HUES6 (cell line): ENCODE results near the gene PKDCC.

ENCODE experiments used
- H3K27ac ChIP-seq: 2 replicates; pipeline ENCODE4 v1.7.0; 2013; ENCODE audit warnings: low read depth, mild to moderate bottlenecking, low read length, inconsistent platforms
- H3K27me3 ChIP-seq: 2 replicates; pipeline ENCODE4 v1.6.1; 2013; ENCODE audit warnings: low read length; ENCODE audit not compliant: control insufficient read depth, insufficient read depth
- H3K36me3 ChIP-seq: 2 replicates; pipeline ENCODE4 v1.6.1; 2013; ENCODE audit warnings: low read length; ENCODE audit not compliant: control insufficient read depth, insufficient read depth
- H3K4me1 ChIP-seq: 2 replicates; pipeline ENCODE4 v1.6.1; 2013; ENCODE audit warnings: low read length; ENCODE audit not compliant: control insufficient read depth, insufficient read depth
- H3K4me3 ChIP-seq: 2 replicates; pipeline ENCODE4 v1.5.1; 2013; ENCODE audit warnings: low read depth, low read length
- H3K9ac ChIP-seq: one replicate; pipeline ENCODE4 v1.6.1; 2013; ENCODE audit warnings: mild to moderate bottlenecking, low read length
- H3K9me3 ChIP-seq: 2 replicates; pipeline ENCODE4 v1.6.1; 2013; ENCODE audit warnings: low read depth, low read length; ENCODE audit not compliant: control insufficient read depth, insufficient read depth

PKDCC gene

GRCh38 chr2:42042631-42043355 lies 5.0 kb upstream of the PKDCC start:
- no peak overlapping the region for H3K9ac ChIP-seq
- no peak overlapping the region for H3K27ac ChIP-seq
- H3K4me1 ChIP-seq: peaks cover 22% of the 10 kb centered on the region
- peaks cover 6% of the 10 kb centered on the region; the same call in 1 of the 2 replicates for H3K27me3 ChIP-seq
- no peaks in the 10 kb centered on the region for H3K9me3 ChIP-seq
- H3K4me3 ChIP-seq: no peak overlapping the region
- H3K36me3 ChIP-seq: no peaks in the 10 kb centered on the region

- H3K36me3 ChIP-seq: no peaks in the 10 kb centered on the region
- H3K27ac ChIP-seq: no peak overlapping the region
- no peaks in the 10 kb centered on the region for H3K9me3 ChIP-seq
- no peak overlapping the region for H3K9ac ChIP-seq
- peaks cover 25% of the 10 kb centered on the region for H3K4me1 ChIP-seq
- no peak overlapping the region for H3K4me3 ChIP-seq
- H3K27me3 ChIP-seq: peaks cover 11% of the 10 kb centered on the region
Observed at GRCh38 chr2:42043789-42044394, 3.9 kb upstream of the PKDCC start.

GRCh38 chr2:42044939-42045338 lies 2.9 kb upstream of the PKDCC start:
- Histone ChIP-seq H3K9ac (no peak overlapping the region), H3K36me3 (no peaks in the 10 kb centered on the region), H3K27ac (no peak overlapping the region), H3K27me3 (peaks cover 21% of the 10 kb centered on the region), H3K4me1 (peaks cover 35% of the 10 kb centered on the region), H3K4me3 (no peak overlapping the region), H3K9me3 (no peaks in the 10 kb centered on the region)

DNA sequence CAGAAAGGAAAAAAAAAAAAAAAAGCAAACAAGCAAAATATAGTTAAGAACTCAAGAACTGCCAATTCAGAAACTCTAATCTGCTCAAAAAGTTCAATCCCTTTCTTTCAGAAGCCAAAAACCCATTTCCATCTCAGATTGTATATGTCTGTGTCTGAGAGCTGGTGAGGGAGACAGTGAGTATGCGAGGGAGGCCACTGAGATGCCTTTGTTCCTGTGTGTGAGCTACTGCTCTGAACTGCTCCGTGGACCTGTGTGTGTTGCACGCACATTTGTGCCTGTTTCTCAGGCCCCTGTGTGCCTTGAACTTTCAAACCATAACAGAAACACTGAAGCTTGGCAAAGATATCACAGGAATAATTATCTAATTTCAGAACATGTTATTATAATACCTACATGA lies 2.5 kb upstream of the PKDCC start:
- no peaks in the 10 kb centered on the region for H3K9me3 ChIP-seq
- no peak overlapping the region for H3K9ac ChIP-seq
- no peak overlapping the region for H3K4me3 ChIP-seq
- H3K4me1 ChIP-seq: peaks cover 40% of the 10 kb centered on the region
- H3K27ac ChIP-seq: no peak overlapping the region
- peaks cover 25% of the 10 kb centered on the region for H3K27me3 ChIP-seq
- no peaks in the 10 kb centered on the region for H3K36me3 ChIP-seq

DNA sequence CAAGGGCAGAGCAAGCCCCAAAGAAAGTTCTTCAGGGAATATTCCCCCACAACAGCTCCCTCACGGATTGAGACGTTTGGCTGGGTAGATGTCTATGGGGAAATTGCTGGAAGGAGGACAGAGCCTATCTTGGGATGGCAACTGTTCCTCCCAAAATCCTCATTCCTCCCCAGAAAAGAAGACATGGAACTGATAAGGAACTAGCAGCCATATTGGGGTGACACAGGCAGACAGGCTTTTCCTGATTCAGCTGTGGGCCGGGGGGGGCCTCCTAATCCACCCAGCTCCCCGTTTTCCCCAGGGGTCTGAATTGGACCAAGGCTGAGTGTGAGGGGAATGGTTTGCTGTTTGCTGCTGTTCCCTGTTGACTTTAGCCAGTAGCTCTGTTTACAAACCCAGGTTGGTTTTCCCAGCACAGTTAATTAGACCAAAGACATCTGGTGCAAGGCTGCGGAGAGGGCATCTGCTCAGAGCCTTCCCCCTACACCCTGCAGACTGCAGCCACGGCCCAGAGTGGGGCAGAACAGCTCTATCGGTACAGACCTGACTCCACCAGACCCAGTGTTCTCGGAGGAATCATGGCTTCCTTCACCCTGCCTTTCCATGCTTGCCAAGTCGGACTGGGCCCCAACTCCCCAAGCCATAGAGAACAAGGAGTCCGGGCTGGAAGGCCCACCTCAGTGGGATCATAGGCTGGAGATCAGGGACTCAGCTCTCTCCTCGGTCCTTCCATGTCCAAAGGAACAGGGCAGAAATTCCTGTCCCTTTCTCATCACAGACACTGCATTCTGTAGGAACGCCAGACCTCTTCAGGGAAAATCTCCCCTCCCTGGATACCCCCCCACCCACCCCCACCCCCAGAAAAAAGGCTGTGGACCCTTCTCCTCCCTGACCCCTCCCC lies 1.7 kb upstream of the PKDCC start:
- Histone ChIP-seq H3K4me3 (peak overlapping the region; percentile 42; the same call in 1 of the 2 replicates), H3K36me3 (no peaks in the 10 kb centered on the region), H3K9me3 (no peaks in the 10 kb centered on the region), H3K27me3 (peaks cover 29% of the 10 kb centered on the region), H3K9ac (peak overlapping the region; percentile 78), H3K27ac (peak overlapping the region; percentile 44; the same call in 1 of the 2 replicates), H3K4me1 (peaks cover 44% of the 10 kb centered on the region)

DNA sequence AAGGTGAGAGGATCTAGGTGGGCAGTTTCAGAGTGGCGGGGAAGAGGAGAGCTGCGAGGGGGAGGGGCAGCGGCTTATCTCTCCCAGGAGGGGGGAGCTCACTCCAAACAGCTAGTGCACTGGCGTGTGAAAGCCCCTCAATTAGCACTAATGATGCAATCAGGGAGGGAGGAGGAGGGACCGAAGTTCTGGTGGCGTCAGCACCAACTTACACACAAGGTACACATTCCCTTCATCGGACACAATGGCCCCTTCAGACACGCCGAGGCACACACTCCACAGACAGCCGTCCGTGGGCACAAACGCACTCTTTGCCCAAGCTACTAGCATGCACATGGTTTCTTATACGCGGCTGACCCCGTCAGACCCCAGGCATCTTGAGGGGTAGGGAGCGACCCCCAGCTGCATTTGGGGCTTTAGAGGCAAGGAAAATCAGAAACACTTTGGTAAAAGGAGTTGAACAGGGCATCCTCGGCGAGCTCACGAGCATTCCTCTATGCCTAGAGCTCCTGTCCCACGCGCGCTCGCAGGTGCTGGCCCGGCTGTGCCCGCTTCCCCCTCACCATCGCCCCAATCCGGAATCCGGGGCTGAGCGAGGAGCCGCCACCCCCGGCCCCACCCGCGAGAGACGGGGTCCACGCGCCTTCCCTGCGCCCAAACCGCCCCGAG lies 868 bp upstream of the PKDCC start:
- Histone ChIP-seq H3K4me1 (peaks cover 51% of the 10 kb centered on the region), H3K36me3 (no peaks in the 10 kb centered on the region), H3K9ac (peak overlapping the region; percentile 90), H3K9me3 (no peaks in the 10 kb centered on the region), H3K27me3 (peaks cover 29% of the 10 kb centered on the region), H3K4me3 (peak overlapping the region; percentile 67), H3K27ac (peak overlapping the region; percentile 32; the same call in 1 of the 2 replicates)

DNA sequence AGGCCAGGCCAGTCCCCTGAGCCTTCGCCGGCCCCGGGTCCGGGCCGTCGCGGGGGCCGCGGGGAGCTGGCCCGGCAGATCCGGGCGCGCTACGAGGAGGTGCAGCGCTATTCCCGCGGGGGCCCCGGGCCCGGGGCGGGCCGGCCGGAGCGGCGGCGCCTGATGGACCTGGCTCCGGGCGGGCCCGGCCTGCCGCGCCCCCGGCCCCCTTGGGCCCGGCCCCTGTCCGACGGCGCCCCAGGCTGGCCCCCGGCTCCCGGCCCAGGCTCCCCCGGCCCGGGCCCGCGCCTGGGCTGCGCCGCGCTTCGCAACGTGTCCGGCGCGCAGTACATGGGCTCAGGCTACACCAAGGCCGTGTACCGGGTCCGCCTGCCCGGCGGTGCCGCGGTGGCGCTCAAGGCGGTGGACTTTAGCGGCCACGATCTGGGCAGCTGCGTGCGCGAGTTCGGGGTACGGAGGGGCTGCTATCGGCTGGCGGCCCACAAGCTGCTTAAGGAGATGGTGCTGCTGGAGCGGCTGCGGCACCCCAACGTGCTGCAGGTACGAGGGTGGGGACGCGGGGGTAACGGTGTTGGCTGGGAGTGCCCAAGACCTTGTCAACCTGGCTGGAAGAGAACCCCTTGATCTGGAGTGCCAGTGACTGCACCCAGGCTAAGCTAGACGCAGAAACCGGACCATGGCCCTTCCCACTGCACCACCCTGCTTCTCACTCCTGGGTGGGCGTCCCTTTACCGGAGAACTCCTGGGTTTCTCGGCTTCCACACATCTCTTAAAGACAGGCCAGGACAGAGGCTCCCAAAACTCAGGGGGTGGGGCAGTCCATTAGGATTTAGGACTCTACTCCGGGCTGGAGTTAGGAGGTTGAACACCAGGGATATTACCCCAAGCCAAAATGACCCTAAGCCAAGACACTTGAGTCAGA lies 739 bp downstream of the PKDCC start:
- Histone ChIP-seq H3K4me3 (peak overlapping the region; percentile 78), H3K27me3 (peaks cover 29% of the 10 kb centered on the region), H3K9me3 (no peaks in the 10 kb centered on the region), H3K27ac (no peak overlapping the region), H3K36me3 (no peaks in the 10 kb centered on the region), H3K4me1 (peaks cover 61% of the 10 kb centered on the region), H3K9ac (peak overlapping the region; percentile 74)

DNA sequence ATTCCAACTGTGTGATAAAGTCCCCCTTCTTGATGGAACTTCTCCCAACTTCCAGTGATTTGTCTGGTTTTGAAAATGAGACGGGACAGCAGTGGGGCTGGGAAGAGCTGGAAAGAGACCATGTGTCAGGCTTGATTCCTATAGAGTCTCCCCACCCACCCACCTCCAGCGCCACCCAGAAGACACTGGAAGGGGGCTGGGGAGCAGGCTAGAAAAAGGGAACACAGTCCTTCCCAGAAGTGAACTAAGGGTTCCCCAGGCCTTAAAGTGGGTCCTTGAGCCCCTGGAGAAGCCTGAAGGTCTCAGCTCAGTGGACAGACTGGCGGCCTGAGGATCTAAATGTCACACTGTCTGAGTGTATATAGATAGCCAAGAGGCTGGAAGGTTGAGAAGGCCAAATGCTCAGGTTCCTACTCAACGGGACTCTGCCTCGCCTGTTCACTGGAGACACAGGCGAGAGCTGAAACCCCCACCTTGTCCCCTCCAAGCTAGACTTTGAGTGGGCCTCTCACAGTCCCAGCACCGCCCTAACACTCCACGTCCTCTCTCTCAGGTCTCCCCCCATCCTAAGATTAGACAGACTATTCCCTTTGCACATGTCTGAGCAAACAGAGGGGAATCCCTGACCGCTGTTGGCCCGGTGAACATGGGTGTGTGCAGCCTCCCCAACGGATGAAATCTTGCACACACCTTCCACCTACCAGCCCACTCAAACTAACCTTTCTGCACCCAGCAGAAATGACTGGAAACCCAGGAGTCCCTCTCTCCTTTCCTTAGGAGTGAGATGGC lies 1.6 kb downstream of the PKDCC start:
- Histone ChIP-seq H3K4me1 (peaks cover 69% of the 10 kb centered on the region), H3K4me3 (peak overlapping the region; percentile 78), H3K9ac (peak overlapping the region; percentile 74), H3K36me3 (no peaks in the 10 kb centered on the region), H3K9me3 (no peaks in the 10 kb centered on the region), H3K27me3 (peaks cover 28% of the 10 kb centered on the region), H3K27ac (no peak overlapping the region)

- no peak overlapping the region for H3K27ac ChIP-seq
- H3K9me3 ChIP-seq: no peaks in the 10 kb centered on the region
- H3K4me1 ChIP-seq: peaks cover 73% of the 10 kb centered on the region
- H3K4me3 ChIP-seq: peak overlapping the region; percentile 78
- peaks cover under 1% of the 10 kb centered on the region; the same call in 1 of the 2 replicates for H3K36me3 ChIP-seq
- peaks cover 24% of the 10 kb centered on the region for H3K27me3 ChIP-seq
- peak overlapping the region; percentile 11 for H3K9ac ChIP-seq
Observed at GRCh38 chr2:42050010-42050702, 2.3 kb downstream of the PKDCC start.
